RWPE2 (cell line): ENCODE results near the gene PLXNC1.
A peak's percentile ranks its signal among the peaks of the same experiment; 100 is the strongest.

Source experiments
- ATAC-seq: fragments of 200-7000 bp; cut with Tn5 transposase; 3 replicates; pipeline ENCODE4 v1.9.1; 2021; ENCODE audit warnings: low read depth
- DNase-seq: peaks from one replicate; pipeline ENCODE4 v3.0.0-alpha.2; 2020; ENCODE audit warnings: low spot score
- H3K27ac ChIP-seq: fragments of 450-650 bp; 2 replicates; pipeline ENCODE4 v1.5.1; 2017; ENCODE audit warnings: mild to moderate bottlenecking; ENCODE audit not compliant: poor library complexity, severe bottlenecking
- H3K27me3 ChIP-seq: fragments of 250-450 bp; sonication (Bioruptor Pico); 2 replicates; pipeline ENCODE4 v1.5.1; 2021; ENCODE audit warnings: mild to moderate bottlenecking, moderate library complexity; ENCODE audit not compliant: insufficient read depth, poor library complexity, severe bottlenecking
- H3K36me3 ChIP-seq: fragments of 250-450 bp; sonication (Bioruptor Pico); 2 replicates; pipeline ENCODE4 v1.5.1; 2020; ENCODE audit warnings: low read depth, mild to moderate bottlenecking, moderate library complexity
- H3K4me1 ChIP-seq: fragments of 250-450 bp; sonication (Bioruptor Pico); 2 replicates; pipeline ENCODE4 v1.5.1; 2021; ENCODE audit warnings: mild to moderate bottlenecking, moderate library complexity; ENCODE audit not compliant: insufficient read depth, poor library complexity, severe bottlenecking
- H3K4me3 ChIP-seq: fragments of 250-450 bp; sonication (Bioruptor Pico); 2 replicates; pipeline ENCODE4 v1.5.1; 2021; ENCODE audit warnings: mild to moderate bottlenecking, moderate library complexity; ENCODE audit not compliant: severe bottlenecking
- H3K9me3 ChIP-seq: fragments of 250-450 bp; sonication (Bioruptor Pico); 2 replicates; pipeline ENCODE4 v1.5.1; 2021; ENCODE audit warnings: mild to moderate bottlenecking, moderate library complexity; ENCODE audit not compliant: severe bottlenecking
- TF ChIP-seq, protein P1 (sequence below): fragments of 450-650 bp; IDR thresholded peaks from one replicate; pipeline ENCODE4 v1.5.1; 2017; ENCODE audit warnings: mild to moderate bottlenecking, moderate library complexity; ENCODE audit not compliant: poor library complexity, severe bottlenecking

Gene PLXNC1

DNA sequence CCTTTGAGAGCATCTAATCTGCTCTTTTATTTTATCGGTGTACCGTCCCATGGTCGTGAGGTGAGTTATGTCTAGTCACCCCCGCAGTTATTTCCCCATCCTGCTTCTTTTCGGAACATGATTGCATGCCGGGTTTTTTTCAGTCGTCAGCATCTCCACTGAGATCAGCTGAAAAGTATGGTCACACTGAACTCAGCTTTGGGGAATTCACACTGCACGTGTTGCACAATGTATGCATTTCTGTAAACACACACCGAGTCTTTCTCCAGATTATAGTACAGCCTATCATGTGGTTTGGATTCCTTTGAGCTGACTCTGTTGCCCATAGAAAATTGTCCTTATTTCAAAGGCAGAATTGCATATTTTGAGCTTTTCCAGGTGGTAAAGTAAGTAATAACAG lies 24.6 kb downstream of the PLXNC1 start:
- no peak overlapping the region for H3K27ac ChIP-seq
- DNase-seq (no peak), ATAC-seq (peak; percentile 88)
- H3K4me1 ChIP-seq, result peaks cover 23% of the 10 kb centered on the region
- H3K36me3 ChIP-seq, result no peaks in the 10 kb centered on the region
- TF ChIP-seq, protein P1, sequence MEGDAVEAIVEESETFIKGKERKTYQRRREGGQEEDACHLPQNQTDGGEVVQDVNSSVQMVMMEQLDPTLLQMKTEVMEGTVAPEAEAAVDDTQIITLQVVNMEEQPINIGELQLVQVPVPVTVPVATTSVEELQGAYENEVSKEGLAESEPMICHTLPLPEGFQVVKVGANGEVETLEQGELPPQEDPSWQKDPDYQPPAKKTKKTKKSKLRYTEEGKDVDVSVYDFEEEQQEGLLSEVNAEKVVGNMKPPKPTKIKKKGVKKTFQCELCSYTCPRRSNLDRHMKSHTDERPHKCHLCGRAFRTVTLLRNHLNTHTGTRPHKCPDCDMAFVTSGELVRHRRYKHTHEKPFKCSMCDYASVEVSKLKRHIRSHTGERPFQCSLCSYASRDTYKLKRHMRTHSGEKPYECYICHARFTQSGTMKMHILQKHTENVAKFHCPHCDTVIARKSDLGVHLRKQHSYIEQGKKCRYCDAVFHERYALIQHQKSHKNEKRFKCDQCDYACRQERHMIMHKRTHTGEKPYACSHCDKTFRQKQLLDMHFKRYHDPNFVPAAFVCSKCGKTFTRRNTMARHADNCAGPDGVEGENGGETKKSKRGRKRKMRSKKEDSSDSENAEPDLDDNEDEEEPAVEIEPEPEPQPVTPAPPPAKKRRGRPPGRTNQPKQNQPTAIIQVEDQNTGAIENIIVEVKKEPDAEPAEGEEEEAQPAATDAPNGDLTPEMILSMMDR, result no peak
- H3K9me3 ChIP-seq, result no peaks in the 10 kb centered on the region
- no peak overlapping the region for H3K4me3 ChIP-seq
- H3K27me3 ChIP-seq, result peaks cover 10% of the 10 kb centered on the region

DNA sequence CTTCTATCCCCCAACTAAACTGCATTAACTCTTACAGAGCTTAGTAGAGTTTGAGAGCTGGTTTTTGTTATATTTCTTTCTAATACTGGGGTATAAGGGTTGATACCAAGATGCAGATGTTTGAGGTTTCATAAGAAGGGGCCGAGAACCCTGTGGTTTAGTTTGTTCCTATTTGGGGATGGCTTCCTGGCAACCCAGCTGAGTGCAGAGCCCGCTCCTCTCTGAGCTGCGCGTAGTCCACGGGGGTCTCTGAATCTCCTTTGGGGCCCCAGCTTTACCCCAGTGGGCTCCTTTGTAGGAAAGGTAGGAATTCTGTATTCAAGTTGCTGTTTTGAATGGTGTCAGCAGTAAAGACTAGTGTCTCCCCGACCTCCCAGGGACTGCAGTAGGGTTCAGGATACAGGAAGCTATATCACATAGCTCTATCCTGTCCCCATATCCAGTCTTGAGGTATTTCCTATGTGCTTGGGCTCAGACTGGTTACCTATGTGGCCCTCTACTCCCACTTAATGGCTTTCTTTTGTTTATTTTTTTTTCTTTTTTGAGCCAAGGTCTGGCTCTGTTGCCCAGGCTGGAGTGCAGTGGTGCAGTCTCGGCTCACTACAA lies 25.4 kb downstream of the PLXNC1 start:
- DNase-seq (no peak), ATAC-seq (no peak)
- Histone ChIP-seq H3K4me1 (peaks cover 23% of the 10 kb centered on the region), H3K9me3 (no peaks in the 10 kb centered on the region), H3K27ac (no peak overlapping the region), H3K36me3 (no peaks in the 10 kb centered on the region), H3K27me3 (peaks cover 4% of the 10 kb centered on the region), H3K4me3 (no peak overlapping the region)
- TF ChIP-seq, protein P1, result no peak

DNA sequence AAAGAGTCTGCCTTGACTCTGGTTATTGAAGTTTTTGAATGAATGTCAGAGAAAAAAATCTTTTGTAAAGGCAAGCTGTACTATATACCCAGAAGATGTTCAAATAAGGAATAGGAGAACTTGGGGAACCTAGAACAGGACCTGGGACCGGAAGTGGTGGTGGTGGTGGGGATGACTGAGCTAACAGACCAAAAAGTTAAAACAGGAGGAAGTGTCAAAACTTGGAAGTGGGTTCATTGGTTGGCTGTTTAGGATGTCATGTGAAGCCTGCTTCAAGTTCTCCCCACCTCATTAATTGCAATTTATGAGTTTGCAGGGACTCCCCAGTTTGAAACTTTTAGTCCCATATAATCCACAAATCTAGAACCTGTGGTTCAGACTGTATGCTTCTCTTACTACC lies 26.2 kb downstream of the PLXNC1 start:
- no peaks in the 10 kb centered on the region for H3K36me3 ChIP-seq
- DNase-seq, result no peak
- H3K4me1 ChIP-seq, result peaks cover 23% of the 10 kb centered on the region
- ATAC-seq, result no peak
- H3K27me3 ChIP-seq, result no peaks in the 10 kb centered on the region
- no peak overlapping the region for H3K4me3 ChIP-seq
- H3K27ac ChIP-seq, result no peak overlapping the region
- TF ChIP-seq, protein P1, result no peak
- no peaks in the 10 kb centered on the region for H3K9me3 ChIP-seq

DNA sequence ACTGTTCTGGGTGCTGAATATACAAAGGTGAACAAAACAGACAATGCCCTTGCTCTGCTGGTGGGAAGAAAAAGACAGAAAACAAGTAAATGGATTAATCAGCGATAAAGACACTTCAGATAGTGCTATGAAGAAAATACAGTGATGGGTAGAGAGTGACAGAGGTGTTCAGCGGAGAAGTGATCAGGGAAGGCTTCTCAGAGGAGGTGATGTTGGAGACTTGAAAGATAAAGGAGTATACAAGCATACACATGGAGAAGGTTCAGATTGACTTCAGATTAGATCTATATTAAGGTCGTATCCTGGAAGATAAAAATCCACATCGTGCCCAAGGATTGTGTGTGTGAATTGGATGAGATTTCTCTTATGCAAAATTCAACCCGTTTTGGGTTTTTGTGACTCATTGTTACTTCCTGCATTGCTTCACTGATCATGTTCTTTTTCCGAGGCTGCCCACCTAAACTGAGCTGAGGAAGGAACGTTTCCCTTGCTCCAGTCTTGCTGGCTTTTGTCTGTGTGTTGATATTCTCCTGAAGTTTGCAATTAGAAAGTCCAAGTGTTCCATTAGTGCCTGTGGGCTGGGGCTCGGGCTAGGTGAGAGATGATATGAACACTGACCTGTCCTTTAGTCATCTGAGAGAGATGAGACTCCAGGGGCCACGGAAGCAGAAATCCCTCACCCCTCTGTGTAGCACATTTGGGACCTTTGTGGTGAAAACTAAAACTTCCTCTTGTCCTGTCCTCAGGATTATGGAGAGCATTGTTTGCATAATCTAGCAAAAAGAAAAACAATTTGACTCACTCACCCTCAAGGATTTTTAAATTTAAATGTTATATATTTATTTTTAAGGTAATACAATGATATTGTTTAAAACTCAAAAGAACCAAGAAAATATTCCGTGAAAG lies 27.6 kb downstream of the PLXNC1 start:
- ATAC-seq (no peak), DNase-seq (no peak)
- Histone ChIP-seq H3K27me3 (no peaks in the 10 kb centered on the region), H3K27ac (no peak overlapping the region), H3K36me3 (no peaks in the 10 kb centered on the region), H3K4me1 (peaks cover 31% of the 10 kb centered on the region), H3K4me3 (no peak overlapping the region), H3K9me3 (no peaks in the 10 kb centered on the region)
- TF ChIP-seq, protein P1, result no peak

GRCh38 chr12:94178054-94178453 lies 29.7 kb downstream of the PLXNC1 start:
- Histone ChIP-seq H3K27me3 (no peaks in the 10 kb centered on the region), H3K36me3 (no peaks in the 10 kb centered on the region), H3K27ac (no peak overlapping the region), H3K4me3 (no peak overlapping the region), H3K4me1 (peaks cover 20% of the 10 kb centered on the region), H3K9me3 (no peaks in the 10 kb centered on the region)
- DNase-seq, result no peak
- TF ChIP-seq, protein P1, result no peak
- no peak for ATAC-seq
